Mesendoderm (in vitro differentiated cells): ENCODE measurements around the gene INTS7.
A peak's percentile ranks its signal among the peaks of the same experiment; 100 is the strongest.

Source experiments
- DNase-seq: peaks from one replicate; pipeline ENCODE4 v3.0.0; 2013
- H2AK5ac ChIP-seq: 2 replicates; pipeline ENCODE4 v1.6.1; 2013; ENCODE audit warnings: low read length, inconsistent platforms
- H2BK120ac ChIP-seq: 2 replicates; pipeline ENCODE4 v1.6.1; 2013; ENCODE audit warnings: low read depth, mild to moderate bottlenecking, low read length, moderate library complexity, mixed read lengths
- H2BK15ac ChIP-seq: replicated peaks from 2 replicates; pipeline ENCODE4 v1.6.1; 2013; ENCODE audit warnings: low read depth, mild to moderate bottlenecking, moderate library complexity
- H2BK5ac ChIP-seq: 2 replicates; pipeline ENCODE4 v1.6.1; 2013; ENCODE audit warnings: low read length, inconsistent platforms
- H3K18ac ChIP-seq: 2 replicates; pipeline ENCODE4 v1.6.1; 2013; ENCODE audit warnings: mild to moderate bottlenecking, low read length, mixed read lengths
- H3K23ac ChIP-seq: one replicate; pipeline ENCODE4 v1.6.1; 2013; ENCODE audit warnings: low read length
- H3K27ac ChIP-seq: 2 replicates; pipeline ENCODE4 v1.5.1; 2013; ENCODE audit warnings: low read depth, mild to moderate bottlenecking, inconsistent platforms, low read length, moderate library complexity
- H3K27me3 ChIP-seq: 2 replicates; pipeline ENCODE4 v1.6.1; 2013; ENCODE audit warnings: low read length, control low read depth, mild to moderate bottlenecking, inconsistent platforms; ENCODE audit not compliant: insufficient read depth, poor library complexity
- H3K36me3 ChIP-seq: 2 replicates; pipeline ENCODE4 v1.6.1; 2013; ENCODE audit warnings: low read length, inconsistent platforms; ENCODE audit not compliant: control insufficient read depth, insufficient read depth
- H3K4ac ChIP-seq: one replicate; pipeline ENCODE4 v1.6.1; 2013; ENCODE audit warnings: low read depth, mild to moderate bottlenecking, low read length, moderate library complexity
- H3K4me1 ChIP-seq: 2 replicates; pipeline ENCODE4 v1.6.1; 2013; ENCODE audit warnings: low read depth, low read length, inconsistent platforms; ENCODE audit not compliant: control insufficient read depth
- H3K4me2 ChIP-seq: 2 replicates; pipeline ENCODE4 v1.6.1; 2013; ENCODE audit warnings: low read length
- H3K4me3 ChIP-seq: 2 replicates; pipeline ENCODE4 v1.5.1; 2013; ENCODE audit warnings: mild to moderate bottlenecking, low read length
- H3K56ac ChIP-seq: one replicate; pipeline ENCODE4 v1.6.1; 2013; ENCODE audit warnings: low read length
- H3K79me1 ChIP-seq: 2 replicates; pipeline ENCODE4 v1.6.1; 2013; ENCODE audit warnings: low read length, inconsistent platforms
- H3K79me2 ChIP-seq: 2 replicates; pipeline ENCODE4 v1.6.1; 2013; ENCODE audit warnings: mild to moderate bottlenecking, low read length; ENCODE audit not compliant: control insufficient read depth, insufficient read depth
- H3K9ac ChIP-seq: 2 replicates; pipeline ENCODE4 v1.6.1; 2013; ENCODE audit warnings: low read length, inconsistent platforms
- H4K5ac ChIP-seq: one replicate; pipeline ENCODE4 v1.6.1; 2013; ENCODE audit warnings: low read length
- H4K8ac ChIP-seq: one replicate; pipeline ENCODE4 v1.6.1; 2013; ENCODE audit warnings: low read depth, mild to moderate bottlenecking, control low read depth, low read length, moderate library complexity
- WGBS: extraction: QIAGEN DNeasy Blood & Tissue Kit; methylation state at CpG from one replicate; pipeline ENCODE4 v1.1.7; 2013; ENCODE audit warnings: low lambda C conversion rate, missing lambda C conversion rate; ENCODE audit not compliant: insufficient coverage; ENCODE audit errors: extremely low coverage; 5-methylcytosine and 5-hydroxymethylcytosine counted together

INTS7 gene

DNA sequence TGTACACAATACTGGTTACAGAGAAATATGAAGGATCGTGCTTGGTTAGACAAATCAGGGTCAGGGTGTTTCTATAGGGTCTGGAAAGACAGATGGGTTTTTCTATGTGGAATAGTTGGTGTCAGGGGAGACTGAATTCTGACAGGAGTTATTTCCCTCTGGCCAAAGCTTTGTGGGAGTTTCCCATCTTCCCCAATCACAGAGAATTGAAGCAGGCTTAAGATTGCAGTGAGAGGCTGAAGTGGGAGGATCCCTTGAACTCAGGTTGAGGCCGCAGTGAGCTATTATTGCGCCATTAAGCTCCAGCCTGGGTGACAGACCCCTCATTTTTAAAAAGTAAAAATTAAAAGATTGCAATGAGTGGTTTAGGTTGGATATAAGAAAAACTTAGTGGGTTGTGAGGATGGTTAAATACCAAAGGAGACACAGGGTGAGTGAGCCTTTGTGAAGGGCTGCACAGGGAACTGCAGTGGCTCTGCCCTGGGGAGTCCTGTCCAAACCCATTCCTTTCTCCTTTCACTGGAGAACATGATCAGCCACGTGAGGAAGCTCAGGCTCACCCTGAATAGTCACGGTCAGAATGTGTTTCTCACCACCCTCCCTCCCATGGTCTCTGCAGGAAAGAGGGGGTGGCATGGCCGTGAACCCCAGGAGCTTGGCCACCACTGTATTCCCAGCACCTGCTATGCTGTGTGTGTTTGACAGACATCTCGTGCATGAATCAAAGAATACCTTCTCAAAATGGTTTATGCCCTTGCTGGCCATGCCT is 101.2 kb downstream of the INTS7 start:
- no peak overlapping the region for H3K4ac ChIP-seq
- H3K23ac ChIP-seq: no peak overlapping the region
- H3K56ac ChIP-seq: no peak overlapping the region
- H3K4me1 ChIP-seq: no peaks in the 10 kb centered on the region
- no peak overlapping the region for H4K5ac ChIP-seq
- H3K36me3 ChIP-seq: no peaks in the 10 kb centered on the region
- H3K4me2 ChIP-seq: no peak overlapping the region
- no peak overlapping the region for H3K18ac ChIP-seq
- no CpG with 5 or more reads among the region's 7 CpGs for WGBS
- H3K27me3 ChIP-seq: no peaks in the 10 kb centered on the region
- no peak overlapping the region for H2BK15ac ChIP-seq
- no peak overlapping the region for H4K8ac ChIP-seq
- DNase-seq: no peak
- H2BK5ac ChIP-seq: no peak overlapping the region
- H3K4me3 ChIP-seq: no peak overlapping the region
- H3K9ac ChIP-seq: no peak overlapping the region
- no peak overlapping the region for H3K27ac ChIP-seq
- H3K79me1 ChIP-seq: no peaks in the 10 kb centered on the region
- no peaks in the 10 kb centered on the region for H3K79me2 ChIP-seq
- H2AK5ac ChIP-seq: no peak overlapping the region
- no peak overlapping the region for H2BK120ac ChIP-seq

DNA sequence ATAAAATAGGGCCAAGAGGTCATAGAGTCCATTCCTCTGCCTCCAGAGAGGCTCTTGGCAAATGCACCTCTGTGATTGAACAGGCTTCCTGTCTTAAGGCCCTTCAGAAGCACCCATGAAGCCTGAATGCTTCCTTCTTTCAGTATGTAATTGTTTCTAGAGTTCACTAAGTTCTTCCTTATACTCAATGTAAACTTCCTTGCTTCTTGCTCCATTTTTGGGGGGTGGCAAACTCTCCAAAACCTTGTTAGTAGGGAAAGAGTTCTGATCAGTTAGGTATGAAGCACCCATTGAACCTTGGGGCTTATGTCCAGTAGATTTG is 102.5 kb downstream of the INTS7 start:
- Histone ChIP-seq H3K4me2 (no peak overlapping the region), H4K5ac (no peak overlapping the region), H3K4me1 (no peaks in the 10 kb centered on the region), H2BK5ac (no peak overlapping the region), H3K18ac (no peak overlapping the region), H3K27ac (no peak overlapping the region), H2BK120ac (no peak overlapping the region), H3K27me3 (no peaks in the 10 kb centered on the region), H4K8ac (no peak overlapping the region), H3K36me3 (no peaks in the 10 kb centered on the region), H2BK15ac (no peak overlapping the region), H3K79me1 (no peaks in the 10 kb centered on the region), H3K9ac (no peak overlapping the region), H3K4me3 (no peak overlapping the region), H3K4ac (no peak overlapping the region), H3K56ac (no peak overlapping the region), H3K23ac (no peak overlapping the region), H2AK5ac (no peak overlapping the region), H3K79me2 (no peaks in the 10 kb centered on the region)
- DNase-seq: no peak

DNA sequence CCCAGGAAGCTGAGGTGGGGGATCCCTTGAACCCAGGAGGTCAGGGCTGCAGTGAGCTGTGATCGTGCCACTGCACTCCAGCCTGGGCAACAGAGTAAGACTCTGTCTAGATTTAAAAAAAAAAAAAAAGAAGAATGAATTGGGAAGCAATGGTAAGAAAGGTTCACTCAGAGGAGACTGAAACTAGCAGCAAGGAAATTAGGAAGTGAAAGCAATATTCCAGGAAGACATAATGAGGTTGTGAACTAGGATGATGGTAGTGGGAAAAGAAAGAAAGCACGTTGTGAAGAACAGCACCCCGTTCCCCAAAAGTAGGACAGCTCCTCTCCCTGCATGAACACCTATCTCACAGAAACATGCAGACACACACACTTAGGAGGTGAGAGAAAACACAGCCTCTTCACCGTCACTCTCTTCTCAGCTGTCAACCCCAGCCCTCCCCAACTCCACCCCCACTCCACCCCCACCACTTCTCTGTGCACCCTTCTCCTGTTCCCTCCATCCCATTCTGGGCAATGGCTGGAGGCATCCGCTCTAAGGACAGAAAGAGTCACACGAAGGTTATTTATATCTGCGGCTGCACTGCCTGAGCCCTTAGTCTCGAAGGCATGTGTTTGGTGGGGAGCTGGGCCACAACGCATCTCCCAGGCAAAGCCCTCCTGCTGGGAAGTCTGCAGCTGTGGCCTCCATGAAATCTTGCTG is 103.0 kb downstream of the INTS7 start:
- no peaks in the 10 kb centered on the region for H3K79me2 ChIP-seq
- H2BK120ac ChIP-seq: no peak overlapping the region
- no peak overlapping the region for H3K9ac ChIP-seq
- no peak overlapping the region for H3K56ac ChIP-seq
- no peaks in the 10 kb centered on the region for H3K4me1 ChIP-seq
- H3K4ac ChIP-seq: no peak overlapping the region
- no peak overlapping the region for H2BK15ac ChIP-seq
- H3K18ac ChIP-seq: no peak overlapping the region
- H3K23ac ChIP-seq: no peak overlapping the region
- no peak overlapping the region for H3K4me2 ChIP-seq
- H2AK5ac ChIP-seq: no peak overlapping the region
- no CpG with 5 or more reads among the region's 9 CpGs for WGBS
- no peak overlapping the region for H4K8ac ChIP-seq
- H2BK5ac ChIP-seq: no peak overlapping the region
- no peak overlapping the region for H4K5ac ChIP-seq
- no peak overlapping the region for H3K27ac ChIP-seq
- no peaks in the 10 kb centered on the region for H3K27me3 ChIP-seq
- H3K79me1 ChIP-seq: no peaks in the 10 kb centered on the region
- peak; percentile 37 for DNase-seq
- no peak overlapping the region for H3K4me3 ChIP-seq
- H3K36me3 ChIP-seq: no peaks in the 10 kb centered on the region

DNA sequence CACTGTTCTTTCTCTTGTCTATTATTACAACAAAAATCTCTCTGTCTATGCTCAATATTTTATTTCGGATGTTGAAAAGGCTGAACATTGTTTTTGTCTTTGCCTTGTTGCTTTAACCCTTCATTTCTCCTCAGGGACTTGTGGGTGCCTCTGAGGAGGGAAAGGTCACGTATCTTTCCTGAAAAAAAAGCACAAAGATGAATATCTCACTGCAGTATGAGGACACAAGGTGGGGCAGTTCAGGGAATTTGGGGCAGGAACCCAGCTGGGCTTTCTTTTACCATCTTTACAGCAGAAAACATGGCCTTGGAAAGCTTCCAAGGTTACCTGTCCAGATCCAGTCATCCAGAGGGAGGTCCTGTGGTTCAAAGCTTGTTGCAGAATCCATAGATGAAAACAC is 105.7 kb downstream of the INTS7 start:
- no peak overlapping the region for H2BK15ac ChIP-seq
- H3K36me3 ChIP-seq: no peaks in the 10 kb centered on the region
- no peaks in the 10 kb centered on the region for H3K79me2 ChIP-seq
- H3K56ac ChIP-seq: no peak overlapping the region
- no peak for DNase-seq
- H3K27me3 ChIP-seq: no peaks in the 10 kb centered on the region
- H3K4me2 ChIP-seq: no peak overlapping the region
- no peak overlapping the region for H2BK120ac ChIP-seq
- no peak overlapping the region for H3K18ac ChIP-seq
- no peak overlapping the region for H4K8ac ChIP-seq
- H3K9ac ChIP-seq: no peak overlapping the region
- H2BK5ac ChIP-seq: no peak overlapping the region
- H3K4ac ChIP-seq: no peak overlapping the region
- no CpG with 5 or more reads among the region's 2 CpGs for WGBS
- H3K27ac ChIP-seq: no peak overlapping the region
- H3K4me1 ChIP-seq: no peaks in the 10 kb centered on the region
- no peaks in the 10 kb centered on the region for H3K79me1 ChIP-seq
- H3K23ac ChIP-seq: peak overlapping the region; percentile 38
- H4K5ac ChIP-seq: no peak overlapping the region
- H3K4me3 ChIP-seq: no peak overlapping the region
- no peak overlapping the region for H2AK5ac ChIP-seq

DNA sequence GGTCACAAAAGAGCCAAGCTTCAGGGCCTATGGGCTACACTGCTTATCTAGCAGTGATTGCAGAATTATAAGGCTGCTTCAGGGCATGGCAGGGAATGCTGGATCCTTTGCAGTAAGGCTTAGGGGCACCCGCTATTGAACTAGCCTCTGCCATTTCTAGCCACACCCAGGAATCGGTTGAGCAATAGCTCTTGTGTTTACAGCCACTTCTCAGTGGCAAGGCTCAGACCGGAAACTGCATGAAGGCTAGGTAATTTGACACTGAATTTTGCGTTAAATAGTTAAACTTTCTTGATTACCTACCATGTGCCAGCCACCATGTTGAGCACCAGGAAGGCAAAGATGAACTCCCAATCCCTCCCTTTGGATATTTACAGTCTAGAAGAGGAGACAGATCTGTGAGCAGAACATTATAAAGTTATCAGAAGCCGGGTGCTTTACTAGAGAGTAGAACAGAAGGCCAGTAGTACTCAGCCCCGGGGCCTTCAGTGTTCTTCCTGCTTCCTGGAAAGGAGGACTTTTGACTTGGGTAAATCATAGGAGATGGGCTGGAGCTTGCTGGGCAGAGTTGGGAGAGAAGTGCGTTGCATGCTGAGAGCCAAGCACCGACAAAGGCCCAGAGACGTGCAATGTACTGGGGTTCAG is 106.2 kb downstream of the INTS7 start:
- Histone ChIP-seq H2BK5ac (no peak overlapping the region), H3K4me2 (no peak overlapping the region), H4K8ac (no peak overlapping the region), H2AK5ac (peak overlapping the region; percentile 71), H3K36me3 (no peaks in the 10 kb centered on the region), H3K79me2 (no peaks in the 10 kb centered on the region), H3K4me3 (no peak overlapping the region), H3K23ac (peak overlapping the region; percentile 38), H3K56ac (no peak overlapping the region), H3K79me1 (no peaks in the 10 kb centered on the region), H3K4ac (no peak overlapping the region), H3K4me1 (no peaks in the 10 kb centered on the region), H3K18ac (no peak overlapping the region), H2BK15ac (no peak overlapping the region), H3K9ac (no peak overlapping the region), H3K27me3 (no peaks in the 10 kb centered on the region), H2BK120ac (no peak overlapping the region), H4K5ac (no peak overlapping the region), H3K27ac (no peak overlapping the region)
- WGBS: no CpG with 5 or more reads among the region's 9 CpGs
- DNase-seq: peak; percentile 43
